Tibial nerve (tissue), 4 donors: Measurements from ENCODE around the gene CEP85. TPM values are rescaled to one million over a fixed set of nuclear protein-coding genes. Genes with fewer than 3 reads are reported as not detected.

Experiments
- DNase-seq, 2 donors: peaks; one replicate each; pipeline ENCODE4 v3.0.0-alpha.2; 2019; ENCODE audit warnings: low spot score in 2 of 2
- H3K27ac ChIP-seq, 4 donors: fragments of 200-600 bp; sonication (generic) in 3 of 4; one replicate each; pipeline ENCODE4 v1.5.1; 2017 to 2019; ENCODE audit warnings: mild to moderate bottlenecking in 1 of 4
- H3K27me3 ChIP-seq, 2 donors: fragments of 200-600 bp; sonication (generic) in 1 of 2; one replicate each; pipeline versions ENCODE4 v1.5.1 to v1.6.0; 2017 to 2019
- H3K36me3 ChIP-seq, 3 donors: fragments of 200-600 bp; sonication (generic); one replicate each; pipeline ENCODE4 v1.5.1; 2018 to 2019
- H3K4me1 ChIP-seq, 4 donors: fragments of 200-600 bp; sonication (generic) in 3 of 4; one replicate each; pipeline ENCODE4 v1.5.1; 2017 to 2019
- H3K4me3 ChIP-seq, 4 donors: fragments of 200-600 bp; sonication (generic) in 3 of 4; one replicate each; pipeline ENCODE4 v1.5.1; 2017 to 2019; ENCODE audit warnings: mild to moderate bottlenecking in 1 of 4, moderate library complexity in 1 of 4
- H3K9me3 ChIP-seq, 4 donors: fragments of 200-600 bp; sonication (generic) in 3 of 4; one replicate each; pipeline ENCODE4 v1.5.1; 2017 to 2019
- EP300 ChIP-seq, 2 donors: sonication (generic); formaldehyde crosslinking; IDR thresholded peaks; one replicate each; pipeline ENCODE4 v1.6.1; 2017; ENCODE audit warnings: antibody characterized with exemption in 2 of 2, mild to moderate bottlenecking in 1 of 2
- POLR2A ChIP-seq, 2 donors: fragments of 450-650 bp; IDR thresholded peaks; one replicate each; pipeline ENCODE4 v1.6.1; 2017; ENCODE audit warnings: antibody characterized with exemption in 2 of 2, mild to moderate bottlenecking in 2 of 2, moderate library complexity in 2 of 2
- WGBS, 2 donors: methylation state at CpG; one replicate each; pipeline ENCODE4 v1.1.5; 2018; 5-methylcytosine and 5-hydroxymethylcytosine counted together
- total RNA-seq, 4 donors: library from RNA; depleted of rRNA; stranded (reverse); fragments of >200 nt; gene quantifications; one replicate each; pipeline ENCODE4 v1.1.0, GENCODE V29; 2016
- TF ChIP-seq, protein P1 (sequence below), 5 experiments: fragments of 200-600 bp in 3 of 5; fragments of 450-650 bp in 2 of 5; sonication (generic) in 3 of 5; IDR thresholded peaks; one replicate each; pipeline ENCODE4 v1.5.1; 2016 to 2019; ENCODE audit warnings: antibody characterized with exemption in 5 of 5, mild to moderate bottlenecking in 3 of 5, moderate library complexity in 2 of 5

CEP85 gene
- total RNA-seq, 4 donors from 2014 or later = 14.9 to 23.7 (median 20.0) TPM

- H3K9me3 ChIP-seq = no peaks in the 10 kb centered on the region
- no peak for DNase-seq
- WGBS, 2 donors = 77 to 81% methylated on average over 11 of the region's 11 CpGs
- H3K27me3 ChIP-seq = peaks cover 0 to 4% of the 10 kb centered on the region in 2 donors
- TF ChIP-seq, protein P1, sequence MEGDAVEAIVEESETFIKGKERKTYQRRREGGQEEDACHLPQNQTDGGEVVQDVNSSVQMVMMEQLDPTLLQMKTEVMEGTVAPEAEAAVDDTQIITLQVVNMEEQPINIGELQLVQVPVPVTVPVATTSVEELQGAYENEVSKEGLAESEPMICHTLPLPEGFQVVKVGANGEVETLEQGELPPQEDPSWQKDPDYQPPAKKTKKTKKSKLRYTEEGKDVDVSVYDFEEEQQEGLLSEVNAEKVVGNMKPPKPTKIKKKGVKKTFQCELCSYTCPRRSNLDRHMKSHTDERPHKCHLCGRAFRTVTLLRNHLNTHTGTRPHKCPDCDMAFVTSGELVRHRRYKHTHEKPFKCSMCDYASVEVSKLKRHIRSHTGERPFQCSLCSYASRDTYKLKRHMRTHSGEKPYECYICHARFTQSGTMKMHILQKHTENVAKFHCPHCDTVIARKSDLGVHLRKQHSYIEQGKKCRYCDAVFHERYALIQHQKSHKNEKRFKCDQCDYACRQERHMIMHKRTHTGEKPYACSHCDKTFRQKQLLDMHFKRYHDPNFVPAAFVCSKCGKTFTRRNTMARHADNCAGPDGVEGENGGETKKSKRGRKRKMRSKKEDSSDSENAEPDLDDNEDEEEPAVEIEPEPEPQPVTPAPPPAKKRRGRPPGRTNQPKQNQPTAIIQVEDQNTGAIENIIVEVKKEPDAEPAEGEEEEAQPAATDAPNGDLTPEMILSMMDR (IDR thresholded peaks at IDR 0.05) = no peak
- TF ChIP-seq POLR2A (IDR thresholded peaks at IDR 0.05) (no peak), EP300 (IDR thresholded peaks at IDR 0.05) (no peak)
- H3K4me3 ChIP-seq = no peak overlapping the region
- H3K27ac ChIP-seq = no peak overlapping the region
- no peaks in the 10 kb centered on the region for H3K36me3 ChIP-seq
- peaks cover 0 to 6% (median 0%) of the 10 kb centered on the region in 4 donors for H3K4me1 ChIP-seq
These were observed 36.2 kb upstream of the CEP85 start for GRCh38 chr1:26197813-26198212.

DNA sequence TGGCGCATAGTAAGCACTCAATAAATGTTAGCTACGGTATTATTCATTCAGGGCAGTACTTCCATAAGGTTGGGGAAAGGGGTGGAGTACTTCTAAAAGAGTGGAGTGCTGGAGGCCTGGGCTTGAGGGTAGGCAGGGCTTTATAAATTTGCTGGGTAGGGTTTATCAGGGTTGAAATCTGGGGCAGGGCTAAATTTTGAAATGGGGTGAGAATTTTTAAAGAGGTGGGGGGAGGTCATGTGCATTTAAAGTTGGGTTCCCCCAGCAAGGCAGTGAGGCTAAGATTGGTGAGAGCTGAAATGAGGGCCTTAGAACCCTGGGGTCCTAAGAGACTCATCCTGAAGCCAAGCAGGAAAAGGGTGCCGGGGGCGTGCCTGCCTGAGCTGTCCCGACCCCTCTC is 33.6 kb upstream of the CEP85 start:
- Histone ChIP-seq H3K27ac (no peak overlapping the region), H3K4me1 (peaks cover 0 to 6% (median 0%) of the 10 kb centered on the region in 4 donors)
- WGBS, 2 donors = 83 to 86% methylated on average over 5 of the region's 5 CpGs

DNA sequence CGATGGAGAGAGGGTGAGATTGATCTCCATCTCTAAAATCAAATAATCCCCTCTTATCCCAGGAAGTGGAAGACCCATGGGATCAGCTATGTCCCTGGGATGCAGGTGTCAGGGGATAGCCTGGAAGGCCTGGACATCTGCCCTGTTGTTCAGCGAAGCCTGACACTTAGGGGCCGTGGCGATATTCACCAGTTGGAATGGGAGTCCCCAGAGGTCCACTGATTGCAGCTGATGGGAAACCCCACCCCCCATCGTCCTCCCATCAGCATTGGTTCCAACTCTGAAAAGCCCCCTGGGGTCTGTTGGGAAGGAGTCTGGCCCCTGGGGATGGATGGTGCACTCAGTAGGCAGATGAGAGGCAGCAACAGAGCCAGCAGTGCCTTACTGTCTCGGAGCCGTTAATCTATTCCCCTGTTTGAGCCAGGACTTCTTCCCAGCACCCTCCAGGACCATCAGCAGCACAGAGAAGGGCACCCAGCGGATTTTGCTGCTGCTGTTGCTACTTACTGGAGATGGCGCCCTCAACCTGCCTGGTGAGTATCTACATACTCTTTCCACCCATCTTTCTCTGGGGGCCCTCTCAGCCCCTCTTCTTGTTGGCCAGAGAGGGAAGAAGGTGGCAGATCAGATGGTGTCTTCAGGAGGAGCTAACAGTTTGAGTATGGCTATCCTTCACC is 30.2 kb upstream of the CEP85 start:
- Histone ChIP-seq H3K9me3 (no peaks in the 10 kb centered on the region), H3K4me3 (no peak overlapping the region), H3K4me1 (peaks cover 0 to 6% (median 0%) of the 10 kb centered on the region in 4 donors), H3K27ac (no peak overlapping the region), H3K27me3 (no peaks in the 10 kb centered on the region), H3K36me3 (no peaks in the 10 kb centered on the region)
- no peak for DNase-seq
- 66% methylated on average over 9 of the region's 9 CpGs for whole genome bisulfite sequencing, 2 donors
- TF ChIP-seq, protein P1 (IDR thresholded peaks at IDR 0.05) = no peak
- no peak for TF ChIP-seq EP300 (IDR thresholded peaks at IDR 0.05)
- TF ChIP-seq POLR2A (IDR thresholded peaks at IDR 0.05) = no peak

More for the DNA sequence above, 33.6 kb upstream of the CEP85 start:
- TF ChIP-seq EP300 (IDR thresholded peaks at IDR 0.05) = no peak
- H3K9me3 ChIP-seq = no peaks in the 10 kb centered on the region
- peaks cover 0 to 4% of the 10 kb centered on the region in 2 donors for H3K27me3 ChIP-seq
- H3K4me3 ChIP-seq = no peak overlapping the region
- H3K36me3 ChIP-seq = no peaks in the 10 kb centered on the region
- DNase-seq = no peak

DNA sequence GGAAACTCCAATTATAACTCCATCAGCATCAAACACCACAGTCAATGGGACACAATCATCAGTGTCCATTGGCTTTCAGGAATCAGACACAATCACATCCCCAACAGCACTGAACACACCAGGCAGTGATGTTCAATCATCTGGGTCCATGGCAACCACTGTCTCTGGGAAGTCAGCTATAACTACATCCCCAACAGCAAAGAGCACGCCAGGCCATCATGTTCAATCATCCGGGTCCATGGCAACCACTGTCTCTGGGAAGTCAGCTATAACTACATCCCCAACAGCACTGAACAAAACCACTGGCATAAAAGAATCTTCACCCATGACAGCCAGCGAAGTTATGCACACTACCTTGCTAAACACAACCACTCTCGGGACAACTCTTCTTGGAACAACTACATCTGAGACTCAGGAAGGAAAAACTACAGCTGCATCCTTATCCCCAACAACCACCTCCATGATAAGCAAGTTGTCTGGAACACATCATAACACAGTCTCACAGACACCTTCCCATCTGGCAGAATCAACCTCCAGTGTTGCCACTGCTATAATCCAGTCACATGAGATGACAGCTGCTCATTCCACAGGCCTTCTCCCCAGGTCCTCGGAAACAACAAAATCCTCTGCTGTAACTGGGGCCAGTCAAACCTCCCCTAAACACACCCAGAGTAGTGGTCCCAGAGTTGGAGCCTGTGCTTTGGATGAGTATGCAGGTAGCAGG is 23.7 kb upstream of the CEP85 start:
- Histone ChIP-seq H3K27ac (no peak overlapping the region), H3K36me3 (no peaks in the 10 kb centered on the region), H3K4me3 (no peak overlapping the region), H3K9me3 (no peaks in the 10 kb centered on the region), H3K4me1 (no peaks in the 10 kb centered on the region), H3K27me3 (no peaks in the 10 kb centered on the region)
- TF ChIP-seq, protein P1 (IDR thresholded peaks at IDR 0.05) = no peak
- TF ChIP-seq EP300 (IDR thresholded peaks at IDR 0.05) = no peak
- no peak for TF ChIP-seq POLR2A (IDR thresholded peaks at IDR 0.05)
- 78 to 93% methylated on average over 5 of the region's 5 CpGs for WGBS, 2 donors
- no peak for DNase-seq

DNA sequence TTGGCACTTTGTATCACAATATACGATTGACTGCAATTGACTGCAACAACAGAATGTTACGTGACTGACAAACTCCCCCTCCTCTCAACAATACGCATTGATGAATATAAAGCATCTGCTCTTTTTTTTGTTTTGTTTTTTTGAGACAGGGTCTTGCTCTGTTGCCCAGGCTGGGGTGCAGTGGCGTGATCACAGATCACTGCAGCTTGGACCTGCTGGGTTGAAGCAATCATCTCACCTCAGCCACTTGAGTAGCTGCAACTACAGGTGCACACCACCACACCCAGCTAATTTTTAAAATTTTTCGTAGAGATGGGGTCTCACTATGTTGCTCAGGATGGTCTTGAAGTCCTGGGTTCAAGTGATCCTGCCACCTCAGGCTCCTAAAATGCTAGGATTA is 21.3 kb upstream of the CEP85 start:
- DNase-seq = no peak
- no peaks in the 10 kb centered on the region for H3K4me1 ChIP-seq

More for the DNA sequence above, 21.3 kb upstream of the CEP85 start:
- H3K36me3 ChIP-seq = no peaks in the 10 kb centered on the region
- no peaks in the 10 kb centered on the region for H3K9me3 ChIP-seq
- TF ChIP-seq POLR2A (IDR thresholded peaks at IDR 0.05) (no peak), EP300 (IDR thresholded peaks at IDR 0.05) (no peak)
- TF ChIP-seq, protein P1 (IDR thresholded peaks at IDR 0.05) = no peak
- no peak overlapping the region for H3K27ac ChIP-seq
- H3K27me3 ChIP-seq = peaks cover 0 to 7% of the 10 kb centered on the region in 2 donors
- no peak overlapping the region for H3K4me3 ChIP-seq
- 83 to 85% methylated on average over 5 of the region's 5 CpGs for WGBS, 2 donors
